ENCODE data around the gene DPCD.

DPCD gene

GRCh38 chr10:101569622-101570427, 18.3 kb upstream of the DPCD start:
- H3K4me2 ChIP-seq (ENCODE audit: low read length): peak overlapping the region; percentile 93
- no peak for TF ChIP-seq EZH2 (IDR thresholded peaks at IDR 0.05; ENCODE audit: borderline replicate concordance, low read length)
- peak; percentile 46 for TF ChIP-seq CTCF (IDR thresholded peaks at IDR 0.05; ENCODE audit: low read length)
- peak overlapping the region; percentile 65 for H3K9ac ChIP-seq (ENCODE audit: low read length)
- no peaks in the 10 kb centered on the region for H3K79me2 ChIP-seq (ENCODE audit: insufficient read depth, low read length)
- H3K9me3 ChIP-seq (ENCODE audit: low read length): no peaks in the 10 kb centered on the region
- peaks cover 10% of the 10 kb centered on the region for H3K4me1 ChIP-seq (ENCODE audit: insufficient read depth, low read length, severe bottlenecking)
- no peaks in the 10 kb centered on the region for H4K20me1 ChIP-seq (ENCODE audit: insufficient read depth, low read length)
- no peak overlapping the region for H3K27ac ChIP-seq (ENCODE audit: low read depth, low read length, poor library complexity, severe bottlenecking)
- H3K4me3 ChIP-seq (ENCODE audit: low read depth, low read length, poor library complexity, severe bottlenecking): peak overlapping the region; percentile 74
- no peaks in the 10 kb centered on the region for H3K36me3 ChIP-seq (ENCODE audit: insufficient read depth, low read length)
- H3K27me3 ChIP-seq (ENCODE audit: insufficient read depth, low read length): no peaks in the 10 kb centered on the region
- H2AFZ ChIP-seq (ENCODE audit: low read length): 0 out of 2 replicates have a peak overlapping the region, but pooled peaks have one; percentile 86
- H3F3A ChIP-seq (ENCODE audit: insufficient read depth, low read length): no peaks in the 10 kb centered on the region
- no peaks in the 10 kb centered on the region for H3K9me2 ChIP-seq (ENCODE audit: low read depth, low read length)

- Histone ChIP-seq H3K4me3 (ENCODE audit: low read depth, low read length, poor library complexity, severe bottlenecking) (peak overlapping the region; percentile 74), H3F3A (ENCODE audit: insufficient read depth, low read length) (no peaks in the 10 kb centered on the region), H4K20me1 (ENCODE audit: insufficient read depth, low read length) (no peaks in the 10 kb centered on the region), H3K9me2 (ENCODE audit: low read depth, low read length) (no peaks in the 10 kb centered on the region), H3K27ac (ENCODE audit: low read depth, low read length, poor library complexity, severe bottlenecking) (no peak overlapping the region), H3K4me1 (ENCODE audit: insufficient read depth, low read length, severe bottlenecking) (peaks cover 10% of the 10 kb centered on the region), H3K4me2 (ENCODE audit: low read length) (peak overlapping the region; percentile 93), H3K9me3 (ENCODE audit: low read length) (no peaks in the 10 kb centered on the region), H3K36me3 (ENCODE audit: insufficient read depth, low read length) (no peaks in the 10 kb centered on the region), H3K79me2 (ENCODE audit: insufficient read depth, low read length) (no peaks in the 10 kb centered on the region), H3K9ac (ENCODE audit: low read length) (no peak overlapping the region; the same call in 1 of the 2 replicates), H3K27me3 (ENCODE audit: insufficient read depth, low read length) (no peaks in the 10 kb centered on the region), H2AFZ (ENCODE audit: low read length) (no peak overlapping the region)
- TF ChIP-seq EZH2 (IDR thresholded peaks at IDR 0.05; ENCODE audit: borderline replicate concordance, low read length): no peak
- TF ChIP-seq CTCF (IDR thresholded peaks at IDR 0.05; ENCODE audit: low read length): no peak
Measured at GRCh38 chr10:101570428-101571270, 17.5 kb upstream of the DPCD start.

- no peak overlapping the region for H3K4me2 ChIP-seq (ENCODE audit: low read length)
- H3K27ac ChIP-seq (ENCODE audit: low read depth, low read length, poor library complexity, severe bottlenecking): no peak overlapping the region
- H2AFZ ChIP-seq (ENCODE audit: low read length): no peak overlapping the region
- TF ChIP-seq EZH2 (IDR thresholded peaks at IDR 0.05; ENCODE audit: borderline replicate concordance, low read length) (no peak), CTCF (IDR thresholded peaks at IDR 0.05; ENCODE audit: low read length) (no peak)
- H3K9me2 ChIP-seq (ENCODE audit: low read depth, low read length): no peaks in the 10 kb centered on the region
- no peaks in the 10 kb centered on the region for H3K36me3 ChIP-seq (ENCODE audit: insufficient read depth, low read length)
- no peaks in the 10 kb centered on the region for H3K9me3 ChIP-seq (ENCODE audit: low read length)
- H4K20me1 ChIP-seq (ENCODE audit: insufficient read depth, low read length): no peaks in the 10 kb centered on the region
- H3K27me3 ChIP-seq (ENCODE audit: insufficient read depth, low read length): no peaks in the 10 kb centered on the region
- no peaks in the 10 kb centered on the region for H3F3A ChIP-seq (ENCODE audit: insufficient read depth, low read length)
- H3K9ac ChIP-seq (ENCODE audit: low read length): no peak overlapping the region
- no peak overlapping the region for H3K4me3 ChIP-seq (ENCODE audit: low read depth, low read length, poor library complexity, severe bottlenecking)
- peaks cover 10% of the 10 kb centered on the region for H3K4me1 ChIP-seq (ENCODE audit: insufficient read depth, low read length, severe bottlenecking)
- H3K79me2 ChIP-seq (ENCODE audit: insufficient read depth, low read length): no peaks in the 10 kb centered on the region
Measured at GRCh38 chr10:101571271-101571925, 16.7 kb upstream of the DPCD start.

Measured in OCI-LY1 (cell line).